Spleen (tissue), 7 donors: ENCODE measurements around the gene PREB.

Source experiments
- CTCF ChIP-seq, 11 experiments: fragments of 200-600 bp in 7 of 11; fragments of 450-650 bp in 4 of 11; sonication (generic) in 4 of 11; IDR thresholded peaks in 8 of 11; conservative IDR thresholded peaks in 3 of 11; 1 replicate in 7 of 11; 2 replicates in 4 of 11; pipeline versions ENCODE4 v1.4.0 to v1.8.0; 2016 to 2021; ENCODE audit warnings: antibody characterized with exemption in 11 of 11, inconsistent platforms in 4 of 11, mild to moderate bottlenecking in 1 of 11
- POLR2A ChIP-seq, 3 donors: fragments of 450-650 bp; IDR thresholded peaks; one replicate each; pipeline ENCODE4 v1.5.1; 2017; ENCODE audit warnings: antibody characterized with exemption in 3 of 3, mild to moderate bottlenecking in 1 of 3
- donor health status: DM: no; HTN: no; CAD: no; lungs with moderate emphysema.
- donor health status: DM: no; HTN: no; CAD: no.
- donor health status: DM: no; HTN: no; CAD: no.

GRCh38 chr2:27154488-27154887 lies 20.1 kb upstream of the PREB start:
- TF ChIP-seq POLR2A (IDR thresholded peaks at IDR 0.05), result no peak
- TF ChIP-seq CTCF (IDR thresholded peaks at IDR 0.05 in 8 of 11, conservative IDR thresholded peaks at IDR 0.05 in 3 of 11), result no peak
